Right atrium auricular region (tissue), 2 donors: ENCODE data around the gene SLC25A52. TPM values are rescaled to one million over a fixed set of nuclear protein-coding genes. Genes with fewer than 3 reads are reported as not detected.
"Not testable (repeated sequence)": the region's sequence is repeated elsewhere in the genome, so short reads cannot be mapped to it uniquely, and the experiment has no call there.

Experiments used
- DNase-seq: peaks from one replicate; pipeline ENCODE4 v3.0.0-alpha.2; 2019; ENCODE audit warnings: low spot score
- H3K27ac ChIP-seq, 2 donors: fragments of 200-600 bp; sonication (generic); 1 replicate in 1 of 2; 2 replicates in 1 of 2; pipeline ENCODE4 v1.5.1; 2016 to 2019
- H3K27me3 ChIP-seq, 2 donors: fragments of 200-600 bp; sonication (generic); one replicate each; pipeline versions ENCODE4 v1.5.1 to v1.6.0; 2017 to 2019
- H3K36me3 ChIP-seq: fragments of 200-600 bp; sonication (generic); one replicate; pipeline ENCODE4 v1.5.1; 2016
- H3K4me1 ChIP-seq, 2 donors: fragments of 200-600 bp; sonication (generic); one replicate each; pipeline versions ENCODE4 v1.5.1 to v1.6.0; 2017 to 2019
- H3K4me3 ChIP-seq, 2 donors: fragments of 200-600 bp; sonication (generic); 1 replicate in 1 of 2; 2 replicates in 1 of 2; pipeline ENCODE4 v1.5.1; 2017 to 2019; ENCODE audit warnings: mild to moderate bottlenecking in 1 of 2, moderate library complexity in 1 of 2
- H3K9me3 ChIP-seq, 2 donors: fragments of 200-600 bp; sonication (generic); one replicate each; pipeline ENCODE4 v1.5.1; 2019
- total RNA-seq, 2 donors: library from RNA; depleted of rRNA; stranded (reverse); fragments of >200 nt; gene quantifications; one replicate each; pipeline ENCODE4 v1.1.0, GENCODE V29; 2016
- TF ChIP-seq, protein P1 (sequence below), 2 donors: fragments of 200-600 bp; sonication (generic); IDR thresholded peaks; one replicate each; pipeline ENCODE4 v1.5.1; 2019; ENCODE audit warnings: antibody characterized with exemption in 2 of 2

Gene SLC25A52
- total RNA-seq, 2 donors from 2014 or later: not detected

DNA sequence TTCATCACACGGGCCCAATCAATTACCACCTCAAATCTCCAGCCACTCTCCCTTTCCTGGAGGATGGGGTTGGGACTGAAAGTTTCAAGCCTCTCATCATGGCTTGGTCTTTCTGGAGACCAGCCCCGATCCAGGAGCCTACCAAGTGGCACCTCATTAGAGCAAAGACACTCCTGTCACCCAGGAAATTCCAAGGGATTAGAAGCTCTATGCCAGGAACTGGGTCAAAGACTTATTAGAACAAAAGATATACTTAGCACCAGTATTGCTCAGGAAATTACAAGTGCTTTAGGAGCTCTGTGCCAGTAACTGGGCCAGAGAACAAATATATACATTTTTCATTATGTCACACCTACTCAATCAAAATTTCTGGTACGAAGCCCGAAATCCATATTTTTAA lies 14.3 kb downstream of the SLC25A52 start:
- Histone ChIP-seq H3K9me3 (no peaks in the 10 kb centered on the region), H3K27ac (no peak overlapping the region), H3K4me3 (no peak overlapping the region), H3K36me3 (no peaks in the 10 kb centered on the region), H3K27me3 (no peaks in the 10 kb centered on the region), H3K4me1 (no peaks in the 10 kb centered on the region)
- TF ChIP-seq, protein P1, sequence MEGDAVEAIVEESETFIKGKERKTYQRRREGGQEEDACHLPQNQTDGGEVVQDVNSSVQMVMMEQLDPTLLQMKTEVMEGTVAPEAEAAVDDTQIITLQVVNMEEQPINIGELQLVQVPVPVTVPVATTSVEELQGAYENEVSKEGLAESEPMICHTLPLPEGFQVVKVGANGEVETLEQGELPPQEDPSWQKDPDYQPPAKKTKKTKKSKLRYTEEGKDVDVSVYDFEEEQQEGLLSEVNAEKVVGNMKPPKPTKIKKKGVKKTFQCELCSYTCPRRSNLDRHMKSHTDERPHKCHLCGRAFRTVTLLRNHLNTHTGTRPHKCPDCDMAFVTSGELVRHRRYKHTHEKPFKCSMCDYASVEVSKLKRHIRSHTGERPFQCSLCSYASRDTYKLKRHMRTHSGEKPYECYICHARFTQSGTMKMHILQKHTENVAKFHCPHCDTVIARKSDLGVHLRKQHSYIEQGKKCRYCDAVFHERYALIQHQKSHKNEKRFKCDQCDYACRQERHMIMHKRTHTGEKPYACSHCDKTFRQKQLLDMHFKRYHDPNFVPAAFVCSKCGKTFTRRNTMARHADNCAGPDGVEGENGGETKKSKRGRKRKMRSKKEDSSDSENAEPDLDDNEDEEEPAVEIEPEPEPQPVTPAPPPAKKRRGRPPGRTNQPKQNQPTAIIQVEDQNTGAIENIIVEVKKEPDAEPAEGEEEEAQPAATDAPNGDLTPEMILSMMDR (IDR thresholded peaks at IDR 0.05): no peak
- DNase-seq: no peak

DNA sequence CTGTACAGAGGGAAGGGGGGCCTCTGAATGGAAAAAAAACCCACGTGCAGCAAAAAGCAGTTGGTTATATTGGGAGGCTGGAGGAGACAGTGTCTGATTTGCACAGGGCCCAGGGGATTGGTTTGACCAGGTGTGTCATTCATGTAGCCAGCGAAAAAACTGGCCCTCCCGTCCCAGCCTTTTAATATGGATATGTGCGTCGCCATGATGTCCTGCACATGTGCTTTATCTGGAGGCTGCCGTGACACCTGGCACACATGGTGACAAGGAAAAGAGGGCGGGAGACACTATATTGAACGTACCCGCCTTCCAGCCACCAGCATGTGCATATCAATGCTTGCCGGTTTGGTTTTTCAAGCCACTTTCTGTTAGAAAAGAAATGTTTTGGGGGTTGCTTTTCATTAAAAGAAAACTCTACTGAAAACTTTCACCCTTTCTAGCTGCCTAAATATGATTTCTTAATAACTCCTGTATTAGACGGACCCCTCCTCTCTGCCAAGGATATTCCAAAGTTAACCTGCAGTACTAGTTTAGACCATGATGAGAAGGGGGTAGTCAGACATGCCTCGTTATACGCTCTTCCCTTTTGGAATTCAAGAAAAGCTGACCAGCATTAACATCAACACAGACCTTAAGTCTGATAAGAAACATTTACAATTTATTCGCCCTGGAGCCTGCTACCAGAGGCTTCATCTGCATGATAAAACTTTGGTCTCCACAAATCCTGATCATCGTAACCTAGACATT lies 16.2 kb downstream of the SLC25A52 start:
- no peaks in the 10 kb centered on the region for H3K36me3 ChIP-seq
- H3K4me3 ChIP-seq: no peak overlapping the region
- TF ChIP-seq, protein P1 (IDR thresholded peaks at IDR 0.05): no peak
- no peak overlapping the region for H3K27ac ChIP-seq
- H3K9me3 ChIP-seq: no peaks in the 10 kb centered on the region
- H3K27me3 ChIP-seq: no peaks in the 10 kb centered on the region
- DNase-seq: no peak
- no peaks in the 10 kb centered on the region for H3K4me1 ChIP-seq

DNA sequence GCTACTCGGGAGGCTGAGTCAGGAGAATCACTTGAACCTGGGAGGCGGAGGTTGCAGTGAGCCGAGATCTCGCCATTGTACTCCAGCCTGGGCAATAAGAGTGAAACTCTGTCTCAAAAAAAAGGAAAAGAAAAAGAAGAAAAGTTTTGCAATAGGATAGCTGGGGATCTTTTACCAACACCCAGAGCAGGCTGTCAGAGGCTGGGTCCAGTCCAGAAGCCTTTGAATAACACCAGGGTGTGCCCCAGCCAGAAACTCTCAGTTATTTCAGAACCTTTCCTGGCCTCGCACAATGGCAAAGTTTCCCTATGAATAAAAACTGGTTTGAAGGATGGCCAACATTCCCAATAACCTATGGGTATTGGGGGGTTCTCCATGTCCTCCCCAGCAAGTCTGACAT lies 17.1 kb downstream of the SLC25A52 start:
- not testable (repeated sequence) for H3K27me3 ChIP-seq, H3K27ac ChIP-seq, H3K36me3 ChIP-seq, H3K4me1 ChIP-seq, DNase-seq, H3K9me3 ChIP-seq, H3K4me3 ChIP-seq

DNA sequence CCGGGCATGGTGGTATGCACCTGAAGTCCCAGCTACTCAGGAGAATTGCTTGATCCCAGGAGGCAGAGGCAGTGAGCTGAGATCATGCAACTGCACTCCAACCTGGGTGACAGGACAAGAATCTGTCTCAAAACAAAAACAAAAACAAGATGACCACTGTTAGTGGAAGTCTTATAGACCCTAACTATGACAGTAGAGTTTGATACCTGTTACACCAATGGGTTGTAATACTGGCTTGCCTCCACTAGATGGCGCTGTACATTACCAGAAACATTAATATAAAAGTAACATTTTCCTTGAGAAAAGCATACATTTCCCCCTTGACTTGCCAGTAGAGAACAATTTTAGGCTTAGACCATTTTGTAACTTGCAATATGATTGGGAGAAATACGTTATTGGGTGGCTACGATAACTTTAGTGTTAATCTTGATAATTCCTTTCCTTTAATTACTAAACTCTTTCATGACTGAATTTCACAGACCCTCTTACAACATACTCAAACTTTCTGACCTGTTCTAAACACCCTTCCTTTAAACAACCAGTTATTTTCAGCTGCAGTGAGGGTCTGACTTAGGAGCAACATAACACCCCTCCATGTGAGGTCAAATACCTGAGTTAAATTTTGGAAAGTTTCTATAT lies 19.5 kb downstream of the SLC25A52 start:
- H3K4me1 ChIP-seq: no peaks in the 10 kb centered on the region
- no peaks in the 10 kb centered on the region for H3K27me3 ChIP-seq
- no peak overlapping the region for H3K4me3 ChIP-seq
- H3K27ac ChIP-seq: no peak overlapping the region
- DNase-seq: peak; percentile 65
- H3K36me3 ChIP-seq: no peaks in the 10 kb centered on the region
- TF ChIP-seq, protein P1 (IDR thresholded peaks at IDR 0.05): peak; percentile 90 to 91
- no peaks in the 10 kb centered on the region for H3K9me3 ChIP-seq

DNA sequence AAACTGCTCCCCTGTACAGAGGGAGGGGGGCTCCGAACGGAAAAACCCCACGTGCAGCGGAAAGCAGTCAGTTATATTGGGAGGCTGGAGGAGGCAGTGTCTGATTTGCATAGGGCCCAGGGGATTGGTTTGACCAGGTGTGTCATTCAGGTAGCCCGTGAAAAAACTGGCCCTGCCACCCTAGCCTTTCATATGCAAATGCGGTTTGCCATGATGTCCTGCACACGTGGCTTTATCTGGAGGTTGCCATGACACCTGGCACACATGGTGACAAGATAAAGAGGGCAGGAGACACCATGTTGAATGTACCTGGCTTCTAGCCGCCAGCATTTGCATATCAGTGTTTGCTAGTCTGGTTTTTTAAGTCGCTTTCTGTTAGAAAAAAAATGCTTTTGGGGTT lies 20.5 kb downstream of the SLC25A52 start:
- H3K4me3 ChIP-seq: no peak overlapping the region
- DNase-seq: no peak

DNA sequence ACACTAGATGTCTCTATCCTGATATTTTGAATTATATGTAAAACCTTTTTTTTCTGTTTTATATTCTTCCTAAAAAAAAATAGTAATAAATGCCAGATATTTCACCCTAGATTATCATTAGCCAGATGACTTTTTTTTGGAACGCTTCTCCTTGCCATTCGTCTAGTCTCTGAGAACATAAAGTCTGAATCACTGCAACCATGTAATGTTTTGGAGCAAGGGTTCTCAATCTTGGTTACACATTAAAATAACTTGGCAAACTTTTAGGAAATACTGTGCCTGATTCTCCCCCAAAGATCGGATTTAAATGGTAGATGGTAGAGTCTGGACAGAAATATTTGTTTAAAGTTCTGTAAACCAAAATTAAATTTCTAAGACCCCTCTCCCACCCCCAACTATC lies 21.0 kb downstream of the SLC25A52 start:
- TF ChIP-seq, protein P1 (IDR thresholded peaks at IDR 0.05): no peak
- Histone ChIP-seq H3K4me3 (no peak overlapping the region), H3K36me3 (no peaks in the 10 kb centered on the region), H3K27ac (no peak overlapping the region), H3K27me3 (no peaks in the 10 kb centered on the region), H3K9me3 (no peaks in the 10 kb centered on the region), H3K4me1 (no peaks in the 10 kb centered on the region)
- no peak for DNase-seq

More for the DNA sequence above, 20.5 kb downstream of the SLC25A52 start:
- TF ChIP-seq, protein P1 (IDR thresholded peaks at IDR 0.05): no peak
- Histone ChIP-seq H3K27ac (no peak overlapping the region), H3K4me1 (no peaks in the 10 kb centered on the region), H3K9me3 (no peaks in the 10 kb centered on the region), H3K27me3 (no peaks in the 10 kb centered on the region), H3K36me3 (no peaks in the 10 kb centered on the region)
